Panc1 (cell line): ENCODE measurements around the gene HHAT.

Experiments used
- POLR2AphosphoS5 ChIP-seq: IDR thresholded peaks from 2 replicates; pipeline ENCODE4 v1.6.1; 2012; ENCODE audit warnings: mild to moderate bottlenecking, low read depth, low read length, moderate library complexity
- SIN3A ChIP-seq: IDR thresholded peaks from 2 replicates; pipeline ENCODE4 v1.6.1; 2012; ENCODE audit warnings: low read depth, mild to moderate bottlenecking, low read length, moderate library complexity, borderline replicate concordance; ENCODE audit not compliant: insufficient read depth
- TCF7L2 ChIP-seq: IDR thresholded peaks from 2 replicates; pipeline ENCODE4 v1.6.1; 2011; ENCODE audit warnings: mild to moderate bottlenecking, low read depth, low read length, inconsistent platforms
- TF ChIP-seq, protein P1 (sequence below): fragments of 450-650 bp; IDR thresholded peaks from 2 replicates; pipeline ENCODE4 v1.5.1; 2017; ENCODE audit warnings: mild to moderate bottlenecking
- TF ChIP-seq, protein P2 (sequence below), 2 experiments: IDR thresholded peaks; 2 replicates each; pipeline ENCODE4 v1.6.1; 2011 to 2012; ENCODE audit warnings: low read depth in 2 of 2, control low read depth in 1 of 2, low read length in 1 of 2, mild to moderate bottlenecking in 1 of 2, moderate library complexity in 1 of 2; ENCODE audit not compliant: insufficient read depth in 1 of 2

DNA sequence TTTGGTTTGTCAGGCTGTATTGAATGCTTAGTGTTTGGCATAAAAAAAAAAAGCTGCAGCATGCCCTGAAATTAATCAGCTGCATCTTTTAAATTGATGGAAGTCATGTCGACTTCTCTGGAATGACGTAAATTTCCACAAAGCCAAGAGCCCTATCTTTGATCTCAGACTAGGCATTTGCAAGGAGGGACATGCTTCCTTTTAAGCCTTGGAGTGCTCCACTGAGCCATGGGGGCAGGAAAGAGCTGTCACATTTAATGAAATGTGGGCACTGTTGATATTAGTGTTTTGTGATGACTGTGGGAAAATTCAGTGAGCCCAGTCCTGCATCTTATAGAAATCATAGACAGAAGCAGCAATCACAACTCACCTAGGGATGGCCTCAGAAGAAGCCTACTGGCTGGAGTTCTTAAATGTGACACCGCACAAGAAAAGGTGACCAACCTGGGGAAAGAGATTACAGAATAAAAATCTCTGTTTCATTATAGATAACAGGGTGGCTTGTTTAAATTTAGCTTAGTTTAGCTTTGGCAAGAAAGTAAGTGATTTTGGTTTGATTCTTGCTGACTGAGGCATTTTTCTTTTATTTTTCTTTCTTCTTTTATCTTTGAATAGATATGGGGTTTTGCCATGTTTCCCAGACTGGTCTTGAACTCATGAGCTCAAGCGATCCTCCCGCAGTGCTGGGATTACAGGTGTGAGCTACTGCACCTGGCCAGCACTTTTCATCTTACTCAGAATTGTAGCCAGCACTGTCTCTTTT is 188.2 kb downstream of the HHAT start:
- TF ChIP-seq POLR2AphosphoS5 (no peak), SIN3A (no peak), TCF7L2 (no peak)
- TF ChIP-seq, protein P1, sequence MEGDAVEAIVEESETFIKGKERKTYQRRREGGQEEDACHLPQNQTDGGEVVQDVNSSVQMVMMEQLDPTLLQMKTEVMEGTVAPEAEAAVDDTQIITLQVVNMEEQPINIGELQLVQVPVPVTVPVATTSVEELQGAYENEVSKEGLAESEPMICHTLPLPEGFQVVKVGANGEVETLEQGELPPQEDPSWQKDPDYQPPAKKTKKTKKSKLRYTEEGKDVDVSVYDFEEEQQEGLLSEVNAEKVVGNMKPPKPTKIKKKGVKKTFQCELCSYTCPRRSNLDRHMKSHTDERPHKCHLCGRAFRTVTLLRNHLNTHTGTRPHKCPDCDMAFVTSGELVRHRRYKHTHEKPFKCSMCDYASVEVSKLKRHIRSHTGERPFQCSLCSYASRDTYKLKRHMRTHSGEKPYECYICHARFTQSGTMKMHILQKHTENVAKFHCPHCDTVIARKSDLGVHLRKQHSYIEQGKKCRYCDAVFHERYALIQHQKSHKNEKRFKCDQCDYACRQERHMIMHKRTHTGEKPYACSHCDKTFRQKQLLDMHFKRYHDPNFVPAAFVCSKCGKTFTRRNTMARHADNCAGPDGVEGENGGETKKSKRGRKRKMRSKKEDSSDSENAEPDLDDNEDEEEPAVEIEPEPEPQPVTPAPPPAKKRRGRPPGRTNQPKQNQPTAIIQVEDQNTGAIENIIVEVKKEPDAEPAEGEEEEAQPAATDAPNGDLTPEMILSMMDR = no peak
- TF ChIP-seq, protein P2, sequence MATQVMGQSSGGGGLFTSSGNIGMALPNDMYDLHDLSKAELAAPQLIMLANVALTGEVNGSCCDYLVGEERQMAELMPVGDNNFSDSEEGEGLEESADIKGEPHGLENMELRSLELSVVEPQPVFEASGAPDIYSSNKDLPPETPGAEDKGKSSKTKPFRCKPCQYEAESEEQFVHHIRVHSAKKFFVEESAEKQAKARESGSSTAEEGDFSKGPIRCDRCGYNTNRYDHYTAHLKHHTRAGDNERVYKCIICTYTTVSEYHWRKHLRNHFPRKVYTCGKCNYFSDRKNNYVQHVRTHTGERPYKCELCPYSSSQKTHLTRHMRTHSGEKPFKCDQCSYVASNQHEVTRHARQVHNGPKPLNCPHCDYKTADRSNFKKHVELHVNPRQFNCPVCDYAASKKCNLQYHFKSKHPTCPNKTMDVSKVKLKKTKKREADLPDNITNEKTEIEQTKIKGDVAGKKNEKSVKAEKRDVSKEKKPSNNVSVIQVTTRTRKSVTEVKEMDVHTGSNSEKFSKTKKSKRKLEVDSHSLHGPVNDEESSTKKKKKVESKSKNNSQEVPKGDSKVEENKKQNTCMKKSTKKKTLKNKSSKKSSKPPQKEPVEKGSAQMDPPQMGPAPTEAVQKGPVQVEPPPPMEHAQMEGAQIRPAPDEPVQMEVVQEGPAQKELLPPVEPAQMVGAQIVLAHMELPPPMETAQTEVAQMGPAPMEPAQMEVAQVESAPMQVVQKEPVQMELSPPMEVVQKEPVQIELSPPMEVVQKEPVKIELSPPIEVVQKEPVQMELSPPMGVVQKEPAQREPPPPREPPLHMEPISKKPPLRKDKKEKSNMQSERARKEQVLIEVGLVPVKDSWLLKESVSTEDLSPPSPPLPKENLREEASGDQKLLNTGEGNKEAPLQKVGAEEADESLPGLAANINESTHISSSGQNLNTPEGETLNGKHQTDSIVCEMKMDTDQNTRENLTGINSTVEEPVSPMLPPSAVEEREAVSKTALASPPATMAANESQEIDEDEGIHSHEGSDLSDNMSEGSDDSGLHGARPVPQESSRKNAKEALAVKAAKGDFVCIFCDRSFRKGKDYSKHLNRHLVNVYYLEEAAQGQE (IDR thresholded peaks at IDR 0.05; ENCODE audit: insufficient read depth in 1 of 2, low read depth in 2 of 2, low read length in 1 of 2) = no peak
